Suprapubic skin (tissue), 3 donors: ENCODE measurements around the gene DACH2.

Experiments used
- CTCF ChIP-seq, 2 donors: fragments of 200-600 bp in 1 of 2; fragments of 450-650 bp in 1 of 2; sonication (generic) in 1 of 2; IDR thresholded peaks; one replicate each; pipeline ENCODE4 v1.5.1; 2016 to 2019; ENCODE audit warnings: antibody characterized with exemption in 2 of 2, mild to moderate bottlenecking in 1 of 2, moderate library complexity in 1 of 2
- EP300 ChIP-seq: sonication (generic); formaldehyde crosslinking; IDR thresholded peaks from one replicate; pipeline ENCODE4 v1.6.1; 2017; ENCODE audit warnings: antibody characterized with exemption

GRCh38 chrX:86604607-86605006 lies 456.4 kb downstream of the DACH2 start:
- TF ChIP-seq CTCF (IDR thresholded peaks at IDR 0.05), result no peak
- TF ChIP-seq EP300, result no peak
